ENCODE measurements around the gene USP14.

The USP14 gene

GRCh38 chr18:160831-161570, 2.6 kb downstream of the USP14 start:
- H3K27ac ChIP-seq (ENCODE audit: low read length): no peak overlapping the region
- H3K4me1 ChIP-seq (ENCODE audit: control insufficient read depth, insufficient read depth, low read length): no peaks in the 10 kb centered on the region
- H3K27me3 ChIP-seq (ENCODE audit: control insufficient read depth, insufficient read depth, low read length): peaks cover 2% of the 10 kb centered on the region; the same call in 1 of the 2 replicates
- H3K9me3 ChIP-seq (ENCODE audit: control insufficient read depth, insufficient read depth, low read length): no peaks in the 10 kb centered on the region
- WGBS (ENCODE audit: insufficient coverage, insufficient read length): no CpG with 5 or more reads among the region's 11 CpGs
- DNase-seq (ENCODE audit: low read depth, low spot score): no peak
- no peak overlapping the region for H3K4me3 ChIP-seq (ENCODE audit: low read length)
- 0 out of 2 replicates have a peak, but pooled peaks cover 3% of the 10 kb centered on the region for H3K36me3 ChIP-seq (ENCODE audit: control insufficient read depth, insufficient read depth, low read length)

DNA sequence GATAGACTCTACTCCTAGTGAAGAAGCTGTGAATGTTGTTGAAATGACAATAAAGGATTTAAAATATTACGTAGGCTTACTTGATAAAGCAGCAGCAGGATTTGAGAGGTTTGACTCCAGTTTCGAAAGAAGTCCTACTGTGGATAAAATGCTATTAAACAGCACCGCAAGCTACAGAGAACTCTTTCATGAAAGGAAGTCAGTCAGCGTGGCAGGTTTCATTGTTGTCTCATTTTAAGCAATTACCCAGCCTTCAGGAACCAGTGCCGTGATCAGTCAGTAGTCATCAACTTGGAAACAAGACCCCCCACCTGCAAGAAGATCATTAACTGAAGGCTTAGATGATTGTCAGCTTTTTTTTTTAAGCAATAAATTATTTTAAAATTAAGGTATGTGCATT, 14.0 kb downstream of the USP14 start:
- H3K27me3 ChIP-seq (ENCODE audit: control insufficient read depth, insufficient read depth, low read length): no peaks in the 10 kb centered on the region
- H3K36me3 ChIP-seq (ENCODE audit: control insufficient read depth, insufficient read depth, low read length): peaks cover 5% of the 10 kb centered on the region; the same call in 1 of the 2 replicates

GRCh38 chr18:179499-179898, 21.1 kb downstream of the USP14 start:
- H3K27ac ChIP-seq (ENCODE audit: low read length): no peak overlapping the region
- whole genome bisulfite sequencing (ENCODE audit: insufficient coverage, insufficient read length): no CpG with 5 or more reads among the region's 5 CpGs
- H3K4me1 ChIP-seq (ENCODE audit: control insufficient read depth, insufficient read depth, low read length): no peaks in the 10 kb centered on the region
- no peak for DNase-seq (ENCODE audit: low read depth, low spot score)
- no peak overlapping the region for H3K4me3 ChIP-seq (ENCODE audit: low read length)
- no peaks in the 10 kb centered on the region for H3K27me3 ChIP-seq (ENCODE audit: control insufficient read depth, insufficient read depth, low read length)
- H3K36me3 ChIP-seq (ENCODE audit: control insufficient read depth, insufficient read depth, low read length): peaks cover 2% of the 10 kb centered on the region; the same call in 1 of the 2 replicates
- H3K9me3 ChIP-seq (ENCODE audit: control insufficient read depth, insufficient read depth, low read length): no peaks in the 10 kb centered on the region

More for the DNA sequence above, 14.0 kb downstream of the USP14 start:
- no peak overlapping the region for H3K27ac ChIP-seq (ENCODE audit: low read length)
- no CpG with 5 or more reads among the region's 5 CpGs for WGBS (ENCODE audit: insufficient coverage, insufficient read length)
- no peak overlapping the region for H3K4me3 ChIP-seq (ENCODE audit: low read length)
- no peaks in the 10 kb centered on the region for H3K9me3 ChIP-seq (ENCODE audit: control insufficient read depth, insufficient read depth, low read length)
- no peak for DNase-seq (ENCODE audit: low read depth, low spot score)
- no peaks in the 10 kb centered on the region for H3K4me1 ChIP-seq (ENCODE audit: control insufficient read depth, insufficient read depth, low read length)

DNA sequence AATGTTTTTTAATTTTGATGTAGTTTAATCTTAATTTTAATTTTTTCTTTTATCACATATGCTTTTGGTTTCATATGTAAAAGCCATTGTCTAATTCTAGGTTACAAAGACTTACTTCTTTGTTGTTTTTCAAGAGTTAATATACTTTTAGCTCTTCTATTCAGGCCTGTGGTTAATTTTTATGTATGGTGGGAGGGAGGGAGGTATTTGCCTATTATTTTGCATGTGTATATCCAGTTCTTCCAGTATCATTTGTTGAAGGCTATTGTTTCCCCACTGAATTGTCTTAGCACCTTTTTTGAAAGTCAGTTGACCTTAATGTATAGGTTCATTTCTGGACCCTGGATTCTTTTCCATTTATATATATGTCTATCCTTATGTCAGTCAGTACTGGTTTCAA, 23.4 kb downstream of the USP14 start:
- H3K9me3 ChIP-seq (ENCODE audit: control insufficient read depth, insufficient read depth, low read length): no peaks in the 10 kb centered on the region
- no peaks in the 10 kb centered on the region for H3K27me3 ChIP-seq (ENCODE audit: control insufficient read depth, insufficient read depth, low read length)
- no peak for DNase-seq (ENCODE audit: low read depth, low spot score)
- no peak overlapping the region for H3K4me3 ChIP-seq (ENCODE audit: low read length)
- no peaks in the 10 kb centered on the region for H3K4me1 ChIP-seq (ENCODE audit: control insufficient read depth, insufficient read depth, low read length)
- peaks cover 6% of the 10 kb centered on the region; the same call in 1 of the 2 replicates for H3K36me3 ChIP-seq (ENCODE audit: control insufficient read depth, insufficient read depth, low read length)
- H3K27ac ChIP-seq (ENCODE audit: low read length): no peak overlapping the region

DNA sequence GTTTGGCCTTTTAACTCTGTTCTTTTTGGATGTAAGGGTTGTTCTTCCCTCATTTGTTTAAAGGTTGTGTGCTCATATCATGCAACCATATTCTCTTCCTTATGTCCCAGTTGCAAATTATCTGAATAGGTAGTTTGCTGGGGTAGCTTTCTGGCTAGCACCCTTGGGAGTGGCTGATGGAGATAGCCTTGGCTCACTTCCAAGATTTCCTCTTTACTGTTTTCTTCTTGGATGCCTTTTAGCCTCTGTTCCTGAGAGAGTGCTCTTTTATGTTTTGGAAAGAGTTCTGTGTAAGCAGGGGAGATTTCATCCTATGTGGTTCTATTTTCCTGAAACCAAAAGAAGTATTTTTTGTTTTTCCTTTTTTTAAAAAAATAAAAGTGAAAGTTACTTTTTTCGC, 25.4 kb downstream of the USP14 start:
- DNase-seq (ENCODE audit: low read depth, low spot score): no peak
- no peaks in the 10 kb centered on the region for H3K9me3 ChIP-seq (ENCODE audit: control insufficient read depth, insufficient read depth, low read length)
- H3K27me3 ChIP-seq (ENCODE audit: control insufficient read depth, insufficient read depth, low read length): no peaks in the 10 kb centered on the region
- H3K27ac ChIP-seq (ENCODE audit: low read length): no peak overlapping the region
- no peaks in the 10 kb centered on the region for H3K4me1 ChIP-seq (ENCODE audit: control insufficient read depth, insufficient read depth, low read length)
- whole genome bisulfite sequencing (ENCODE audit: insufficient coverage, insufficient read length): no CpG with 5 or more reads among the region's 1 CpG
- peaks cover 6% of the 10 kb centered on the region; the same call in 1 of the 2 replicates for H3K36me3 ChIP-seq (ENCODE audit: control insufficient read depth, insufficient read depth, low read length)
- no peak overlapping the region for H3K4me3 ChIP-seq (ENCODE audit: low read length)

- Histone ChIP-seq H3K4me3 (ENCODE audit: low read length) (no peak overlapping the region), H3K27me3 (ENCODE audit: control insufficient read depth, insufficient read depth, low read length) (no peaks in the 10 kb centered on the region), H3K27ac (ENCODE audit: low read length) (no peak overlapping the region), H3K4me1 (ENCODE audit: control insufficient read depth, insufficient read depth, low read length) (no peaks in the 10 kb centered on the region), H3K36me3 (ENCODE audit: control insufficient read depth, insufficient read depth, low read length) (peaks cover 3% of the 10 kb centered on the region; the same call in 1 of the 2 replicates), H3K9me3 (ENCODE audit: control insufficient read depth, insufficient read depth, low read length) (no peaks in the 10 kb centered on the region)
- no peak for DNase-seq (ENCODE audit: low read depth, low spot score)
- no CpG with 5 or more reads among the region's 5 CpGs for WGBS (ENCODE audit: insufficient coverage, insufficient read length)
Measured at GRCh38 chr18:189254-189653, 30.9 kb downstream of the USP14 start.

- no peaks in the 10 kb centered on the region for H3K4me1 ChIP-seq (ENCODE audit: control insufficient read depth, insufficient read depth, low read length)
- no peaks in the 10 kb centered on the region for H3K36me3 ChIP-seq (ENCODE audit: control insufficient read depth, insufficient read depth, low read length)
- no peak overlapping the region for H3K4me3 ChIP-seq (ENCODE audit: low read length)
- no CpG with 5 or more reads among the region's 1 CpG for WGBS (ENCODE audit: insufficient coverage, insufficient read length)
- H3K9me3 ChIP-seq (ENCODE audit: control insufficient read depth, insufficient read depth, low read length): no peaks in the 10 kb centered on the region
- no peaks in the 10 kb centered on the region for H3K27me3 ChIP-seq (ENCODE audit: control insufficient read depth, insufficient read depth, low read length)
- no peak for DNase-seq (ENCODE audit: low read depth, low spot score)
- no peak overlapping the region for H3K27ac ChIP-seq (ENCODE audit: low read length)
Measured at GRCh38 chr18:191725-192124, 33.4 kb downstream of the USP14 start.

- Histone ChIP-seq H3K36me3 (ENCODE audit: control insufficient read depth, insufficient read depth, low read length) (no peaks in the 10 kb centered on the region), H3K27ac (ENCODE audit: low read length) (no peak overlapping the region), H3K9me3 (ENCODE audit: control insufficient read depth, insufficient read depth, low read length) (no peaks in the 10 kb centered on the region), H3K27me3 (ENCODE audit: control insufficient read depth, insufficient read depth, low read length) (no peaks in the 10 kb centered on the region), H3K4me3 (ENCODE audit: low read length) (no peak overlapping the region), H3K4me1 (ENCODE audit: control insufficient read depth, insufficient read depth, low read length) (no peaks in the 10 kb centered on the region)
- 100% methylated on average over 3 of the region's 7 CpGs for WGBS (ENCODE audit: insufficient coverage, insufficient read length)
- DNase-seq (ENCODE audit: low read depth, low spot score): no peak
Measured at GRCh38 chr18:192801-193200, 34.4 kb downstream of the USP14 start.

- Histone ChIP-seq H3K27me3 (ENCODE audit: control insufficient read depth, insufficient read depth, low read length) (no peaks in the 10 kb centered on the region), H3K36me3 (ENCODE audit: control insufficient read depth, insufficient read depth, low read length) (peaks cover 2% of the 10 kb centered on the region; the same call in 1 of the 2 replicates), H3K9me3 (ENCODE audit: control insufficient read depth, insufficient read depth, low read length) (no peaks in the 10 kb centered on the region), H3K4me1 (ENCODE audit: control insufficient read depth, insufficient read depth, low read length) (no peaks in the 10 kb centered on the region), H3K4me3 (ENCODE audit: low read length) (no peak overlapping the region), H3K27ac (ENCODE audit: low read length) (no peak overlapping the region)
- DNase-seq (ENCODE audit: low read depth, low spot score): no peak
- no CpG with 5 or more reads among the region's 1 CpG for WGBS (ENCODE audit: insufficient coverage, insufficient read length)
Measured at GRCh38 chr18:195651-196050, 37.3 kb downstream of the USP14 start.

- no CpG with 5 or more reads among the region's 3 CpGs for WGBS (ENCODE audit: insufficient coverage, insufficient read length)
Measured at GRCh38 chr18:199214-199613, 40.9 kb downstream of the USP14 start.

DNA sequence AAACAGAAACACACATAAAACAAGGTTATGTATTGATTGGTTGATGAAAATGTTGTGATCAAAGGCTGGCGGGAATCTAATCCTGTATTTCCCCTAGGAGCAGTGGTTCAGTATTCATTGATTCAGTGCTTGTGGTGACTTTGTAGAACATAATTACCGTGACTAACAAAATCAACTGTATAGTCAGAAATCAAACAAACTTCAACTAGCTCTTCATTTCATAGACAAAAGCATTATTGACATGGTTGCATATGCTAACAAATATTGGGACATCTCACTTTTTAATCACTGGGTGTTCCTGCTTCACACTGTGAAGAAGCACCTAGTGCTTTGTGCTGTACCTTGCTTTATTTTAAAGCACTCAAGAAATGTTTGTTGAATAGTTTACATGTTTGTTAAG, 41.4 kb downstream of the USP14 start:
- Histone ChIP-seq H3K36me3 (ENCODE audit: control insufficient read depth, insufficient read depth, low read length) (peaks cover 2% of the 10 kb centered on the region; the same call in 1 of the 2 replicates), H3K27ac (ENCODE audit: low read length) (no peak overlapping the region), H3K9me3 (ENCODE audit: control insufficient read depth, insufficient read depth, low read length) (no peaks in the 10 kb centered on the region), H3K4me1 (ENCODE audit: control insufficient read depth, insufficient read depth, low read length) (no peaks in the 10 kb centered on the region), H3K27me3 (ENCODE audit: control insufficient read depth, insufficient read depth, low read length) (no peaks in the 10 kb centered on the region), H3K4me3 (ENCODE audit: low read length) (no peak overlapping the region)
- no peak for DNase-seq (ENCODE audit: low read depth, low spot score)
- WGBS (ENCODE audit: insufficient coverage, insufficient read length): no CpG with 5 or more reads among the region's 2 CpGs

More at GRCh38 chr18:199214-199613, 40.9 kb downstream of the USP14 start:
- Histone ChIP-seq H3K36me3 (ENCODE audit: control insufficient read depth, insufficient read depth, low read length) (peaks cover 2% of the 10 kb centered on the region; the same call in 1 of the 2 replicates), H3K27ac (ENCODE audit: low read length) (no peak overlapping the region), H3K4me1 (ENCODE audit: control insufficient read depth, insufficient read depth, low read length) (no peaks in the 10 kb centered on the region), H3K4me3 (ENCODE audit: low read length) (no peak overlapping the region), H3K9me3 (ENCODE audit: control insufficient read depth, insufficient read depth, low read length) (no peaks in the 10 kb centered on the region), H3K27me3 (ENCODE audit: control insufficient read depth, insufficient read depth, low read length) (no peaks in the 10 kb centered on the region)
- no peak for DNase-seq (ENCODE audit: low read depth, low spot score)
